CD4-positive, CD25-positive, alpha-beta regulatory T cell (primary cell): Measurements from ENCODE around the gene RAB3IP. TPM values are rescaled to one million over a fixed set of nuclear protein-coding genes. Genes with fewer than 3 reads are reported as not detected.
"Not testable (repeated sequence)": the region's sequence is repeated elsewhere in the genome, so short reads cannot be mapped to it uniquely, and the experiment has no call there.

Experiments
- ATAC-seq, 2 donors: fragments of 150-1000 bp; cut with Tn5 transposase; one replicate each; pipeline ENCODE4 v1.10.0; 2021; ENCODE audit warnings: low read depth in 2 of 2, moderate number of reproducible peaks in 2 of 2, moderate library complexity in 1 of 2
- DNase-seq, 3 donors: peaks; one replicate each; pipeline versions ENCODE4 v3.0.0 to v3.0.0-alpha.2; 2012 to 2022; ENCODE audit warnings: mixed read lengths in 1 of 3
- H3K27ac ChIP-seq: one replicate; pipeline ENCODE4 v1.7.0; 2013; ENCODE audit warnings: mild to moderate bottlenecking, low read length; ENCODE audit not compliant: insufficient read depth, poor library complexity, severe bottlenecking
- H3K27me3 ChIP-seq: one replicate; pipeline ENCODE4 v1.7.0; 2013; ENCODE audit warnings: low read length; ENCODE audit not compliant: control insufficient read depth, insufficient read depth
- H3K36me3 ChIP-seq: one replicate; pipeline ENCODE4 v1.7.0; 2013; ENCODE audit warnings: mild to moderate bottlenecking, low read length, moderate library complexity; ENCODE audit not compliant: control insufficient read depth, insufficient read depth
- H3K4me1 ChIP-seq: 2 replicates; pipeline ENCODE4 v1.7.0; 2013; ENCODE audit warnings: mild to moderate bottlenecking, low read length; ENCODE audit not compliant: insufficient read depth, control insufficient read depth, poor library complexity, severe bottlenecking
- H3K4me3 ChIP-seq: one replicate; pipeline ENCODE4 v1.7.0; 2013; ENCODE audit warnings: low read depth, mild to moderate bottlenecking, low read length, moderate library complexity
- H3K9me3 ChIP-seq, 2 experiments: 1 replicate in 1 of 2; 2 replicates in 1 of 2; pipeline ENCODE4 v1.7.0; 2013; ENCODE audit warnings: low read length in 2 of 2, mild to moderate bottlenecking in 1 of 2, moderate library complexity in 1 of 2; ENCODE audit not compliant: control insufficient read depth in 2 of 2
- H3K27ac Mint-ChIP-seq, 3 donors: one replicate each; pipeline ENCODE4 v1.8.0; 2020 to 2022; ENCODE audit warnings: mild to moderate bottlenecking in 3 of 3, mixed read lengths in 3 of 3, moderate library complexity in 2 of 3
- H3K27me3 Mint-ChIP-seq: one replicate; pipeline ENCODE4 v1.8.0; 2022; ENCODE audit warnings: mild to moderate bottlenecking, mixed read lengths
- H3K36me3 Mint-ChIP-seq: one replicate; pipeline ENCODE4 v1.8.0; 2020; ENCODE audit warnings: mixed read lengths
- H3K4me1 Mint-ChIP-seq, 4 donors: one replicate each; pipeline ENCODE4 v1.8.0; 2020 to 2022; ENCODE audit warnings: mixed read lengths in 4 of 4, mild to moderate bottlenecking in 1 of 4
- H3K4me3 Mint-ChIP-seq, 4 donors: one replicate each; pipeline ENCODE4 v1.8.0; 2020 to 2022; ENCODE audit warnings: mild to moderate bottlenecking in 4 of 4, mixed read lengths in 4 of 4, moderate library complexity in 3 of 4
- H3K9me3 Mint-ChIP-seq, 7 donors: one replicate each; pipeline ENCODE4 v1.8.0; 2020 to 2022; ENCODE audit warnings: mixed read lengths in 7 of 7, mild to moderate bottlenecking in 3 of 7, moderate library complexity in 2 of 7
- polyA plus RNA-seq, 4 donors: library from polyadenylated mRNA; unstranded; fragments of 300-500 nt; fragmentation: Illumina TruSeq; gene quantifications; one replicate each; pipeline ENCODE4 v1.2.3, GENCODE V29; 2021
- total RNA-seq: library from RNA; stranded (reverse); gene quantifications from one replicate; pipeline ENCODE4 v1.2.3, GENCODE V29; 2022

Gene RAB3IP
- total and polyA plus RNA-seq, 5 donors from 2014 or later = 23.7 to 35.1 (median 25.9) TPM

- not testable (repeated sequence) for H3K9me3 ChIP-seq, H3K4me1 ChIP-seq, H3K27ac ChIP-seq, H3K36me3 Mint-ChIP-seq, H3K27me3 Mint-ChIP-seq, DNase-seq, ATAC-seq, H3K36me3 ChIP-seq, H3K27me3 ChIP-seq, H3K4me1 Mint-ChIP-seq, H3K27ac Mint-ChIP-seq, H3K4me3 ChIP-seq, H3K4me3 Mint-ChIP-seq
- peaks cover 0 to 10% (median 4%) of the 10 kb centered on the region in 7 donors for H3K9me3 Mint-ChIP-seq
These were observed 114.7 kb downstream of the RAB3IP start for GRCh38 chr12:69853176-69853961.

GRCh38 chr12:69866698-69867097 is 128.0 kb downstream of the RAB3IP start:
- Mint-ChIP-seq H3K4me1 (no peaks in the 10 kb centered on the region), H3K9me3 (peaks cover 0 to 6% (median 0%) of the 10 kb centered on the region in 7 donors), H3K27me3 (no peaks in the 10 kb centered on the region), H3K4me3 (no peak overlapping the region), H3K36me3 (no peaks in the 10 kb centered on the region), H3K27ac (no peak overlapping the region)
- Histone ChIP-seq H3K9me3 (no peaks in the 10 kb centered on the region), H3K36me3 (no peaks in the 10 kb centered on the region), H3K27ac (no peak overlapping the region), H3K4me1 (no peaks in the 10 kb centered on the region), H3K4me3 (no peak overlapping the region), H3K27me3 (no peaks in the 10 kb centered on the region)
- DNase-seq (no peak), ATAC-seq (no peak)

GRCh38 chr12:69868695-69869094 is 130.0 kb downstream of the RAB3IP start:
- Mint-ChIP-seq H3K4me3 (no peak overlapping the region), H3K27me3 (no peaks in the 10 kb centered on the region), H3K9me3 (peaks cover 0 to 6% (median 0%) of the 10 kb centered on the region in 7 donors), H3K36me3 (no peaks in the 10 kb centered on the region), H3K27ac (no peak overlapping the region), H3K4me1 (no peaks in the 10 kb centered on the region)
- H3K4me1 ChIP-seq = no peaks in the 10 kb centered on the region
- ATAC-seq = no peak
- no peaks in the 10 kb centered on the region for H3K36me3 ChIP-seq
- no peaks in the 10 kb centered on the region for H3K9me3 ChIP-seq
- no peak overlapping the region for H3K27ac ChIP-seq
- DNase-seq = no peak
- H3K4me3 ChIP-seq = no peak overlapping the region
- H3K27me3 ChIP-seq = no peaks in the 10 kb centered on the region

- H3K36me3 Mint-ChIP-seq = no peaks in the 10 kb centered on the region
- H3K4me3 Mint-ChIP-seq = no peak overlapping the region
- no peaks in the 10 kb centered on the region for H3K9me3 Mint-ChIP-seq
- no peak overlapping the region for H3K4me3 ChIP-seq
- no peaks in the 10 kb centered on the region for H3K4me1 Mint-ChIP-seq
- ATAC-seq = no peak
- no peaks in the 10 kb centered on the region for H3K36me3 ChIP-seq
- H3K27me3 ChIP-seq = no peaks in the 10 kb centered on the region
- DNase-seq = no peak
- no peaks in the 10 kb centered on the region for H3K9me3 ChIP-seq
- no peaks in the 10 kb centered on the region for H3K4me1 ChIP-seq
- no peak overlapping the region for H3K27ac Mint-ChIP-seq
- no peak overlapping the region for H3K27ac ChIP-seq
- no peaks in the 10 kb centered on the region for H3K27me3 Mint-ChIP-seq
These were observed 134.1 kb downstream of the RAB3IP start for GRCh38 chr12:69872804-69873203.

Other genes starting within 250 kb of the RAB3IP start
- 164 TPM for gene CCT2, start 153.4 kb upstream of the RAB3IP start, total RNA-seq
- 100 to 1,000 TPM; 149 to 166 (median 156) TPM for gene CCT2, start 153.4 kb upstream of the RAB3IP start, polyA plus RNA-seq
- not detected for gene LRRC10, start 128.0 kb upstream of the RAB3IP start, total RNA-seq
- not detected for gene LRRC10, start 128.0 kb upstream of the RAB3IP start, polyA plus RNA-seq
- not detected for gene BEST3, start 39.6 kb upstream of the RAB3IP start, total RNA-seq
- not detected for gene BEST3, start 39.6 kb upstream of the RAB3IP start, polyA plus RNA-seq
- not detected for gene MYRFL, start 86.4 kb downstream of the RAB3IP start, total RNA-seq
- gene MYRFL, start 86.4 kb downstream of the RAB3IP start, polyA plus RNA-seq = not detected